Jurkat, Clone E6-1 (cell line): ENCODE results near the gene GHSR.

Experiments
- DNase-seq: peaks from one replicate; pipeline ENCODE4 v3.0.0-alpha.2; 2011; ENCODE audit warnings: low read depth, low spot score
- H3K4me3 ChIP-seq: 2 replicates; pipeline ENCODE4 v1.5.1; 2011; ENCODE audit warnings: mild to moderate bottlenecking, low read length, control low read depth, moderate library complexity

The GHSR gene

GRCh38 chr3:172442606-172443005 is 5.7 kb downstream of the GHSR start:
- H3K4me3 ChIP-seq: no peak overlapping the region
- DNase-seq: no peak

DNA sequence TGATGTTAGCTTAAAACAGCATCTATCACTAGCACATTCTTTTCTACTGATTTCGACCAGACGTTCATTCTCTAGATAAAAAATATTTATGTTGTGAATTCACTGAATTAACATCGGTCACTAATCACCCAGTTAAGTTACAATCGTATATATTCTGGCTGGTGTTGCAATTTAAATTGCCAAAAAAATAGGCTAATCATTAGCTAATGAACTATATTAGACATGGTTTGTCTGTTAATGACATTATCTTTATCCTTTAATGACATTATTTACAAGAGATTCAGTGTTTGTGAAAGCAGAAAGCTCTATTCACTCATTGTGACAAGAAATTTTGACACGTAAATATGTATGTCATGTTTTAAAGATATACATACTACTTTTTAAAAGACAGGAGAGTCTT is 6.7 kb downstream of the GHSR start:
- H3K4me3 ChIP-seq: no peak overlapping the region
- no peak for DNase-seq

- no peak overlapping the region for H3K4me3 ChIP-seq
- no peak for DNase-seq
Observed at GRCh38 chr3:172438186-172438585, 10.1 kb downstream of the GHSR start.

GRCh38 chr3:172437713-172438112 is 10.5 kb downstream of the GHSR start:
- DNase-seq: no peak
- no peak overlapping the region for H3K4me3 ChIP-seq

- no peak overlapping the region for H3K4me3 ChIP-seq
- DNase-seq: peak; percentile 64
Observed at GRCh38 chr3:172415323-172415722, 32.9 kb downstream of the GHSR start.

DNA sequence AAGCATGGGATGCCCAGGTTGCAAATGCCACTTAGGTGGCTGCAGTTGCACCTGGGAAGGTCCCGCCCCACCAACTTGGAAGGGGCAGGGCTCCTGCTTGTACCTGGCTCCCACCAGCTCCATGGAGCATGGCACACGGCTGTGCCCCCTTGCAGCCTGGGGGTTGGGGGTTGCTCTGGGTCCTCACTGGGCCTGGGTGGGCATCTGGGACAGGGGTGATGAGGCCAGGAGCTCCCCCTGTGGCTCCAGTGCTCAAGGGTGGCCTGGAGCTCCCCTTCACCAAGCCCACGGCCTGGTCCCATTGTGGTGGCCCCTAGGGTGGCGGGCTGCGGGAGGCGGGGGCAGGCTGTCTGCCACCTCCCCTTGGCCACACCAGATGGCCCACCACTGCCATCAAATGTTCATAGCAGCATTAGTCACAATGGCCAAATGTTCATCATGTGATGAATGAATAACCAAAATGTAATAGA is 36.7 kb downstream of the GHSR start:
- H3K4me3 ChIP-seq: no peak overlapping the region
- no peak for DNase-seq

DNA sequence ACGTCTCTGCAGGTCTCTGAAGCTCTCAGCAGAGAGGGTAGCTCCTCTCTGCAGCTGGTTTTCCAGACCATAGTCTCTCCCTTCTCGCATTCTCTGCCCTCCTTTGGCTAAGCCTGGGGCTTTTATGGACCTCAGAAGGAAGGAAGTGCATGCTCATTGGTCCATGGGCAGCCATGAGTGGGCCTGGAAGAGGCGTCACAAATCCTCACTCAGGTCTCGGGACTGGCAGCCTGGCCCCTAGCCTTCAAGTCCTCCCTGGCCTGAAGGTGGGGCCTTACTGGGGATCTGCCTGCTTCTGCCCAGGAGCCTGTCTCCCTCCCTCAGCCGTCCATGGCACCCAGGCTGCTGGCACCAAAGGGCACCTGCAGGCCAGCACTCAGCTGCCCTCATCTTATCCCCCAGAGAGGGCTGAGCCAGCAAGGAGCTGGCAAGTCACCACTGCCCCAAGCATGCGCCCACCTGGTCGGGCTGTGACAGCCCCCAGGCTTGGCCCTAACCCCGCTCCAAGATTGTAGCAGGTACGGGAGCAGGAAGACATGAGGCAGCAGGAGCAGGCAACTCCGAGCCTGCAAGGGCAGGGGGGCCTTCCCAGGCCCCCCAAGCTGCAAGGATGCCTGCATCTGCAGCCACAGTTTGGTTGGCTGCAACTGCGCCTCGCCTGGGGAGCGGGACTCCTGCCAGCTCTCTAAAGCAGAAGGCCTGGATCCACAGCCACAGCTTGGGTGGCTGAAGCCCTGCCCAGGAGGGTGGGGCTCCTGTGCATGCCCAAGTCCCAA is 37.4 kb downstream of the GHSR start:
- no peak overlapping the region for H3K4me3 ChIP-seq
- DNase-seq: no peak

DNA sequence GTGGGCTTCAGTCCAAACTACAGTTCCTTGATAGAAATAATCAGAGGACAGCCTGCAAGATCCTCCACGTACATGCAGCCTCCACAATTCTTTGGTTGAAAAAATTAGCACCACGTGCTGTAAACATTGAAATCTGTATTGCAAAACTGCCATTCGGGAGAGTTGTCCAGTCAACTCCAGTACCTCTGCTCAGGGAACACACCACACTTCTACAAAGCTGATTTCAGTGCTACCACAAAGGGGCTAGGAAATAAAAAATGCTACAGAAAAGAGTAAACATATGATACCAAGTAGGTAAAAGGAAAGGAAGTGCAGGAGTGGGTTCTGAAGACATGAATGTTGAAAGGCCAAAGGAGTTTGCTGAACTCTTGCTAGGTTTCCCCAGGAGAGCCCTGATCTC is 40.4 kb downstream of the GHSR start:
- DNase-seq: no peak
- no peak overlapping the region for H3K4me3 ChIP-seq

DNA sequence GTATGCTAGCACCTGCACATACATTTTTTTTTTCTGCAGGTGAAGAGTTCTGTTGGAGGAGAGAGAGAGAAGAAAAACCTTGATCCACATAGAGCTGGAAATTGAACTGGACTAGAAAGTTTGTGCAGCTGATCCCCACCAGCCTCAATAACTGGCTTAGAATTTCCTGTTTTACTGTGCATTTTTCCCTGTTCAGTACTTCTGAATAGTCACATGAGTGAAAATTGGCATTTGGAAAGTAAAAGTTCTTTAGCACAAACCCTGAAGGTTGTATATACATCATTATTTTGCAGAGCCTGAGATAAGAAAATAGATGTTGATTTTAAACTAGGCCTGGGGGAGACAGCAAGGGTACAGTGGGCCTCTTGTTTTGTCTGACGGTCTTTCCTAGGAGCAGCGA is 42.3 kb downstream of the GHSR start:
- H3K4me3 ChIP-seq: no peak overlapping the region
- no peak for DNase-seq

GRCh38 chr3:172404237-172404962 is 43.9 kb downstream of the GHSR start:
- no peak overlapping the region for H3K4me3 ChIP-seq
- no peak for DNase-seq

DNA sequence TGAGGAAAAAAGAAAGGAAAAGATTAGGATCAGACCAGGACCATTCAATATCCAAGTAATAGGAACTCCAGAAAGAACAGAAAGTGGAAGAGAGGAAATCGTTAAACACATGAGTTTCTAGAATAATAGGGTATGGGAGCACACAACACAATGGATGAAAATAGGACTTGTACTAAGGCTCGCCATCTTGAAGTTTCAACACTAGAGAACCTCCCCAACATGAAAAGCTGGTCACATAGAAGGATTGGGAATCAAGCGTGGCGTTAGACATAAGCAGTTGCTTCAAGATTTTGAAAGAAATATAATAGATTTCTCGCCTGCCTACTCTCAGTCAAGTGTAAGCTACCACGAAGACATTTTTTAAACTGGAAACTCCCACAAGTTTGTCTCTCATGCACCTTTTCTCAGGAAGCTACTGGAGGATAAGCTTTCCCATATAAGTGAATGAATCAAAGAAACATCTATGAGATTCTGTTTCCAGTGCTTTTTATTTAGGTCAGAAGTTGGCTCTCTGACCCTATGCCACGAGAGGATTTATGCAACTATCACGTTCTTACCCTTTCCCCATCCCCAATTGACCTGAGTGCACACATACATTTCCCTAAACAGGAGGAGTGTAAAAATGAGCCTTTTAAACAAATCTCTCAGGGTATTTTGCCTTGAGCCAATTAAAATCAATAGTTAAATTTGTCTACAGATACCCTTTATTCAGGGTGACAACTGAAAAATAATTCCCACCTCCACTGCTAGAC is 45.2 kb downstream of the GHSR start:
- H3K4me3 ChIP-seq: no peak overlapping the region
- no peak for DNase-seq

DNA sequence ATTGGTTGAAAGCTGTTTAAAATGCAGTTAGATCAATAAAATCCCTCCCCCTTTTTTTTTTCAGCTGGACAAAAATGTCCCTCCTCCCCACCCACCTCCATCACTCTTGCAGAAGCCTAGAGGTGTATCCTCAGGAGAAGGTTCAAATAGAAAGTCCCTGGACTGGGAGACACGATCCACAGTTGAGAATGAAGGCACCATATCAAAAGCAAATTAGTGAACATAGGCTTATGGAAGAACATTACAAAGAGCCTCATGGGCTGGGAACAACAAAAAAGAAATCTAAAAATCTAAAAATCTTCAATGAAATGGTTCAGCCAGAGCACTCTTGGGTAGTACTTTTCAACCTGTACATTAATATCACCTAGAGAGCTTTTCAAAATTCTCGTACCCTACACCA is 46.2 kb downstream of the GHSR start:
- no peak overlapping the region for H3K4me3 ChIP-seq
- no peak for DNase-seq

GRCh38 chr3:172398484-172398883 is 49.8 kb downstream of the GHSR start:
- DNase-seq: no peak
- no peak overlapping the region for H3K4me3 ChIP-seq

DNA sequence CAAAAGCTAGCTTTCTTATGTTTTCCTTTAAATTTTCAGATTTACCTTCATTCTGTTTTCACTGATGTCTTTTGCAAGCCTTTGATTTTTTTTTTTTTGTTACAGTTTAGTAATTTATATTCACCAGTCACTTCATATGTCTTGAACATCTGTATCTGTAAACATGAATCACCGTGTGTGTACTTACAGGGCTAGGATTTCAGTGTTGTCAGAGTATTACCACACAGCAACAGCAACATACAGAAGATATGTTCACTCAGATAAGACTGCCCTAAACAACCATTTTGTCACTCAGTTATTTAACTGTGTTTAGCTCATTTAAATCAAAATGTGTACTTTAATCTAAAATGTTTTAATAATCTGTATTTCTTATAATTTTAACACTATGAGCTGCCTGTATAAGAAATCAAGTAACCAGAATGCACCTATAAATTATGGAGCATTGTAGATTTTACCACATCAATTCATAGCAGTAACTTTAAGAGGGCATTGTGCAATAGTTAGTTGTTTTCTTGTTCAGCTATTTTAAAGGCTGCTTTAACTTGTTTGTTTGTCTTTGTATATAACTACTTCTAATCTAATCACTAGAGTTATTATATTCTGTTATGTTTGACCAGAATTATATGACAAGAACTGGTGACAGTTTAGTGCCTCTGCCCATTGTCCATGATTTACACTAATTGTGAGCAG is 50.4 kb downstream of the GHSR start:
- DNase-seq: no peak
- no peak overlapping the region for H3K4me3 ChIP-seq

- no peak for DNase-seq
- H3K4me3 ChIP-seq: no peak overlapping the region
Observed at GRCh38 chr3:172396400-172396799, 51.9 kb downstream of the GHSR start.

DNA sequence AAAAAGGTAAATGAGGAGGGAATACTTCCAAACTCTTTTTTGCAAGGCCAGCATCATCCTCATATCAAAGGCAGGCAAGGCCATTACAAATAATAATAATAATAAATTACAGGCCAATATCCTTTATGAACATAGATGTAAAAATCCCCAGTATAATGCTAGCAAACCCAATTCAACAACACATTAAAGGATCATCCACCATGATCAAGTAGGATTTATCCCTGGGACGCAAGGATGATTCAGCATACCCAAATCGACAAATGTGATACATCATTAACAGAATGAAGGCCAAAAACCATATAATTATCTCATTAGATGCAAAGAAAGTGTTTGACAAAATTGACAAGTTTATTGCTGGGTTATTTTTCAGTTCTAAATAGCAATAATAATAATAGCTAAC is 53.6 kb downstream of the GHSR start:
- no peak for DNase-seq
- H3K4me3 ChIP-seq: no peak overlapping the region
